ENCODE results near the gene DOHH.
A peak's percentile ranks its signal among the peaks of the same experiment; 100 is the strongest.

DOHH gene, protein sequence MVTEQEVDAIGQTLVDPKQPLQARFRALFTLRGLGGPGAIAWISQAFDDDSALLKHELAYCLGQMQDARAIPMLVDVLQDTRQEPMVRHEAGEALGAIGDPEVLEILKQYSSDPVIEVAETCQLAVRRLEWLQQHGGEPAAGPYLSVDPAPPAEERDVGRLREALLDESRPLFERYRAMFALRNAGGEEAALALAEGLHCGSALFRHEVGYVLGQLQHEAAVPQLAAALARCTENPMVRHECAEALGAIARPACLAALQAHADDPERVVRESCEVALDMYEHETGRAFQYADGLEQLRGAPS

DNA sequence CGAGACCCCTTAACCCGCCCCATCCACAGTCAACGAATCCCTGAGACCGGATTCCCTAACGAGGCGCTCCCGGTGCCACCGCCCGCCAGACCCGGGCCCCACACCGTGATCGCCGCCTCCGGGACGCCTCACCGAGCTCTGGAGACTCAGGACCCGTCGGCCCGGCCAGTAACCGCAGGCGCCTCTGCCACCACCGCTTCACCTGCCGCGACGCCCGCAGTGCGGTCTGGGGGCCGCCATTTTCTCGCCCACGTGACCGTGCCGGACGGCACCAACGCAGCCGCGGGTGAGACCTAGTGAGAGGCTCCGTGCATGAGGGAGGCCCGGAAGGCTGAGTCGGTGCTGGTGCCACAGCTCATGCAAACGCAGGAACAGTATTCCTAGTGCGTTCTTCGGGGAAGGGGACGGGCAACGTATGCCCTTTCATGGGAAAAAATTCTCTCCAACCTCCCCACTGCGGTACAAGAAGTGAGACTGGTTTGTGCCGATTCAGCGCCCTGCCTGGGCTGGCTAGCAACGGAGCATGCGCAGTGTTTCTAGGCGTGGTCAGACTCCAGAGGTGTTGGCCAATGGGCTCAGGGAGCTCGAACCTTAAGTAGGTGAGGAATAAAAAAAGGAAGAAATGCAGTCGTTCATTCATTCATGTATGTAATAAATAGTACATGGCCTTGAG lies at the start of gene DOHH:
Gene DOHH, minus strand, starts transcription at position 246 of the 673 bp plus-strand sequence. CDS start 3,860 bp downstream, outside the sequence.
- peak; percentile 82 for DNase-seq

DNA sequence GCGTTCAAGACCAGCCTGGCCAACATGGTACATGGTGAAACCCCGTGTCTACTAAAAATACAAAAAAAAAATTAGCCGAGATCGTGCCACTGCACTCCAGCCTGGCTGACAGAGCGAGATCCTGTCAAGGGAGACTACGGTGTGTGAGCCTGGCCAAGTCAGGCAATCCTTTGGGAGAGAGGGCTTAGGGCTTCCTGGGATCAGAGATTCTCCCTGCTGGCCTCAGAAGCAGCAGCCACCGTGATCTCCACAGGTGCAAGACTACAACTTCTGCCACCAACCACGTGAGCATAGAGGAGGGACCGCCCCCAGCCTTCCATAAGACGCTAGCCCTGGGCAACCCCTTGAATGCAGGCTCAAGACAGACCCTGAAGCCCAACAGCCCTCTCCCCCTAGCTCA lies 49.3 kb upstream of the DOHH start:
- DNase-seq = no peak

DNA sequence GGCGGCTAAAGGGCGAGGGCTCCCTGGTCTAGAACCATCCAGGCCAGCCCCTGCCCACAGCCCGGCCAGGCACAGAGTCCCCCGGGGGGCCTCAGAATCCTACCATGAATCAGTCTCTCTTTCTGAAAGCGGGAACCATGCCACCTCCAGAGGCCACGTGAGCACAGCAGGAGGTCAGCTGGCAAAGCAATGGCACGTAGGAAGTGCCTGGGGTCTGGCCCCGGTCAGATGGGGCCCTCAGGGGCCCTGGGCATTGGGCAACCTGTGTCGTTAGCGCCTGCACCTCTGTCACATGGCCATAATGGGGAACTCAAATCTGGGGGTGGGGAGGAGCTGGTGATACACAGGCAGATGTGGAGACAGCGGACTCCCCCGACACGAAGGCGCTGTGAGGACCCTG lies 48.1 kb upstream of the DOHH start:
- DNase-seq = no peak

DNA sequence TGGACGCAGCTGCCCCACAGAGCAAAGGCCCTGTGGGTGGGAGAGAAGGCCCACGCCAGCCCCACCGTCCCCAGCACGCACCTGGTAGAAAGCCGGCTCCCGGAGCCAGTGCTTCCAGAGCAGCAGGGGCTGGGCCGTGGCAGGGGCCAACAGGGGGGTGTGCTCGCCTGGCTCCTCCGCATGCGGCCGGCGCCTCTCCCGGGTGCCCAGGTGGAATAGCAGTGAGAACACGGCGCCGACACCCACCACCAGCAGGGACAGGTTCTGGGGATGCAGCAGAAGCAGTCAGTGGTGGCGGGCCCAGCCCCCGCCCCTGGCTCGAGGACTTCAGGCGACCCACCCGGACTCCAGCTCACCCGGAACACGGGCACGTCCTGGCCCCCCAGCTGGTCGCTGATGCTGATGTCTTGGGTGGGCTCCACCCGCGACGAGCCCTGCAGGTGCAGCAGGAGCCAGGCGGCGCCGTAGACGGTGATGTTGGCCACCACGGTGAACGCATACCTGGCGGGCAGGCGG lies 47.4 kb upstream of the DOHH start:
- no peak for DNase-seq

- no peak for DNase-seq
These were observed 46.8 kb upstream of the DOHH start for GRCh38 chr19:3547301-3547731.

DNA sequence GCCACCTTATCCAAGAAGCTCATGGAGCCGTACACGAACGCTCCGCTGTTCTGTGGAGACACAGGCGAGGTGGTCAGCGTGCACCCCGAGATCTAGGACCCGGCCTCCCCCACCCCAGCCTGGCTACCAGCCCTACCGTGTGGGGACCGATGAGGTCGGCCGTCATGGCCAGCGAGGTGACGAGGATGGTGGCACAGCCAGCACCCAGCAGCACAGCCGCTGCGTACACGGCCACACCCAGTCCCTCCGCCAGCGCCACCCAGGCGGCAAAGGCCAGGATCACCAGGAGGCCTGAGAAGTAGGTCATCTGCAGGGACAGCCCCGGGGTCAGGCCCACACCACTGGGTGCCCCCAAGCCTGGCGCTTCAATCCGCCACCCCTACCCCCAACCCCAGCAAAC lies 45.6 kb upstream of the DOHH start:
- DNase-seq = no peak

DNA sequence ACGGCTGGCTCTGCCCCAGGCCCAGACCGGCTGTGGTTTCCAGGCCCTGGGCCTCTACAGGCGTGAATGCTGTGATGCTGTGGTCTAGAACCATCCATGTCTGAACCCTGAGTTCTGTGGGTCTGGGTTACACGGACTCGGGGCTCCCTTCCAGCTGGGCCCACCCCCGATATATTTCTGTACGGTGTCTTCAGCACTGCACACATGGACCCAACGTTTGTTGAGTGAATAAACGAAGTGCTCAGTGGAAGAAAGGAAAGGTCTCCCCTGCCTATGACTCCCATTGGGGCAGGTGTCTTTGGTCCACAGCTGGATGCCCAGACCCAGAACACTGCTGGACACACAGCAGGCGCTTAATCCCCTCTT lies 45.2 kb upstream of the DOHH start:
- DNase-seq = no peak

GRCh38 chr19:3544742-3545668 lies 44.5 kb upstream of the DOHH start:
- peak; percentile 2 for DNase-seq

DNA sequence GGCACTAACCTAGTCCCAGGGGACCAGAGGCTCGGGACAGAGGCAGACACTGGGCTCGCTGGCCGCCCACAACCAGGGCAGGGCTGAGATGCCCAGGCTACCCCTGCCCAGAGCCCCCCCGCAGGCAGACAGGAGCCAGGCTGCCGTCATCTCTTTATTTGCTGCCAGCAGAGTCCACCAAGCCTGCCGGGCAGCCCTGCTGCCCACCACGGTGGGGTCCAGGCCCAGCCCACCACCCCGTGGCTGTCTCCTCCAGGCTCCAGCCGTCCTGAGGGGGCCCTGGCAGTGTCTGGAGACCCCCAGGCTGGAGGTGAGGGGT lies 43.5 kb upstream of the DOHH start:
- no peak for DNase-seq

DNA sequence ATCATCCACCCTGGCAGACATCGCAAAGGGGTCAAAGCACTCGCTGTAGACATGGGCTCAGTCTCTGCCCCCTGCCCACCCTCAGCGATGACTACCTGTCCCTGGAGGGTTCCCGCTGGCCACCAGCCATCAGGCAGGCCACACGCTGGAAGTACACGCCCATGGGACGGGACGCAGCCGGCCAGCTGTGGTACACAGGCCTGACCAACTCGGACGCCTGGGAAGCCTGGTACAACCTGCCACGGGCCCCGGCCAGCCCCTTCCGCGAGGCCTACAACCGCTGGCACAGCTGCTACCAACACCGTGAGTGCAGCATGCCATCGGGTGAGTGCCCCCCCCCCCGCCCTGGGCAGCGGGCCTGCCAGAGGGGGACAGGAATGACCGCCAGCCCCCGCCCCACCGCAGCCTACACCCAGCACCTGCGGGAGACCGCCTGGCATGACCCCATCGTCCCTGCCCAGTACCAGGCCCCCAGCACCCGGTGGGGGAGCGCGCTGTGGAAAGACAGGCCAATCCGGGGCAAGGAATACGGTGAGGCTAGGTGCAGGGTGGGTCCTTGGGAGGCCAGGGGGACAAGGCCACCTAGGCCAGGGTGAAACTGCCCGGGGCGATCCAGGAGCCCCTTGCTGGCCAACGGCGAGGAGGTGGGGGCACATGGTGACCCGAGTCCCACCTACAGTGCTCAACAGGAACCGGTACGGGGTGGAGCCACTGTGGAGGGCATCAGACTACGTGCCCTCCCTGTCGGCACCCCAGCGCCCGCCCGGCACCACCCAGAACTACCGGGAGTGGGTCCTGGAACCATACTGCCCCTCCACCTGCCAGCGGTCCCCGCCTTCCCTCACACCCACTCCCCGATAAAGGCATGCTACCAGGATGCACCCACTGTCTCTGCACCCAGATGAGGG lies 42.9 kb upstream of the DOHH start:
- DNase-seq = no peak

GRCh38 chr19:3539756-3540118 lies 39.3 kb upstream of the DOHH start:
- DNase-seq = no peak

GRCh38 chr19:3538965-3539755 lies 38.7 kb upstream of the DOHH start, which contains the start of gene TEKTIP1:
TEKTIP1 (plus strand) TSS chr19:3539174; CDS start chr19:3539178, 4 bp downstream.
- no peak for DNase-seq

GRCh38 chr19:3538258-3538929 lies 37.9 kb upstream of the DOHH start:
- DNase-seq = no peak

- DNase-seq = no peak
These were observed 37.2 kb upstream of the DOHH start for GRCh38 chr19:3537438-3538240.

DNA sequence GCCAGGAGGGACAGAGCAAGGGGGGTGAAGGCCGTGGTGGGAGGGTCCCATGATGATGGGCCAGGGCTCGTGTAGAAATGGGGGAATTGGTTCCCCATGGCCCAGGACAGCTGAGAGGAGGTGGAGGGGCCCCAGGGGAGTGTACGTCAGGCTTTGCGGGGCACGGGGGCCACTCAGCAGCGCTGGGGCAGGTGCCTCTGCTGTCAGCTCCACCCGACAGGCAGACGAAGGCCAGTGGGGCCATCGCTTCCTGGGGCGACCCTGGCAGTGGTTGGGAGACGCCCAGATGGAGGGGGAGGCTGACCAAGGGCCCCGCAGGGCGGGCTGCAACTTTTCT lies 36.6 kb upstream of the DOHH start:
- no peak for DNase-seq

DNA sequence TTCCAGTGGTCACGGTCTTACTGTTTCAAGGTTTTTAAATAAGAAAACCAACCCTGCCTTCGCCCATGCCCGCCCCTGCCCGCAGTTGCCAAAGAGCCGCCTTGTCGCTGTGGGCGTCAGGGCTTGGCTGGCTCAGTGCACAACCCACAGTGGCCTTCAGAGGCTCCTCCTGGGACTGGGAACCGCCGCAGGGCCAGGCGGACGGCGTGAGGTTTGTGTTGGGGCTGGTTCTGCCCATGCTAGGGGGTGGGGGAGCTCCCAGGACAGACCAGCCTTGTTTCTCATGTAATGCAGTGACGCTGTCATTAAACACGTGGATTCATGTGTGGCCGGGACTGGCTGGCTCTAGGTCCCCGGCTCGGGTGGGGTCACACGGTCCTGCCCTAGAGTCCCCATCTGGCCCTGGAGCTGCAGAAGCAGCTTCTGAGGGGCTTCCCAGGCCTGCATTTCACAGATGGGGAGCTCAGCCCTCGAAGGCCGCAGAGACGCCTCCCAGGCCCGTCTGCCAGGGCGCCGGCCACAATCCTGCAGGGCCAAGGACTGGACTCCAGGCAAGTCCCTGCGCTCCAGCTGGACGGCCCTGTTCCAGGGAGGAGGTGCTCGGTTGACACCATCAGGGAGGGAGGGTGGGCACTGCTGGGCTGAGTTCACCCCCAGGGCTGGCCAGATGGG lies 36.1 kb upstream of the DOHH start:
- no peak for DNase-seq

GRCh38 chr19:3535981-3536380 lies 35.5 kb upstream of the DOHH start:
- DNase-seq = no peak

DNA sequence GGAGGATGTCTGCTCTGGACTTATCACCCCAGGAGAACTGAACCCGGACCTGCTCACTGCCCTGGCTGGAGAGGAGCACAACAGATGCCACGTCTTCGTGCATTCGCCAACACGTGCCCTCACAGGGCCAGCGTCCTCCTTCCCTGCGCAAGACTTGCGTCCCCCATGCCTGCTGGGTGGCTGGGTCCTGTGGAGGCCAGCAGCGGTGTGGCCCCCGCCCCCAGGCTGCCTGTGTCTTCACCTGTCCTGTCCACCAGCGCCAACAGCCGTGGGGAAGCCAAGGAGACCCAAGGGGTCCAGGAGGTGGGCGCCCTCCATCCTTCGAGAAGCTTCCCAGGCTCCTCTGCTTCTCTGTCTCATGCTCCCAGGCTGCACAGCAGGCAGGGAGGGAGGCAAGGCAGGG lies 35.1 kb upstream of the DOHH start:
- no peak for DNase-seq

GRCh38 chr19:3535235-3535535 lies 34.7 kb upstream of the DOHH start:
- DNase-seq = no peak

Measured in NCI-H748 treated with DMSO at 0.1 percent for 48 hours (cell line).